Measurements from ENCODE around the gene NTNG2.

- TF ChIP-seq CTCF (conservative IDR thresholded peaks at IDR 0.05; ENCODE audit: low read depth, low read length) (no peak), EZH2 (IDR thresholded peaks at IDR 0.05; ENCODE audit: low read length, unreplicated experiment) (no peak), EZH2phosphoT487 (IDR thresholded peaks at IDR 0.05; ENCODE audit: borderline replicate concordance, low read length) (no peak)
These were observed 127.1 kb downstream of the NTNG2 start for GRCh38 chr9:132288966-132289365.
